HepG2 (cell line): ENCODE measurements around the gene TBXAS1. TPM values are rescaled to one million over a fixed set of nuclear protein-coding genes. Genes with fewer than 3 reads are reported as not detected.
A peak's percentile ranks its signal among the peaks of the same experiment; 100 is the strongest.

ENCODE experiments used
- ARNT ChIP-seq: fragments of 450-650 bp; IDR thresholded peaks from 2 replicates; pipeline ENCODE4 v1.6.1; 2017
- E2F2 ChIP-seq: sonication (generic); formaldehyde crosslinking; IDR thresholded peaks from 2 replicates; pipeline ENCODE4 v1.4.0; 2020; ENCODE audit warnings: missing genetic modification reagents, borderline replicate concordance
- ELF1 ChIP-seq: sonication (generic); formaldehyde crosslinking; IDR thresholded peaks from 2 replicates; pipeline ENCODE4 v1.4.0; 2020; ENCODE audit warnings: missing genetic modification reagents
- GABPB1 ChIP-seq: IDR thresholded peaks from 2 replicates; pipeline ENCODE4 v1.6.1; 2016; ENCODE audit warnings: mild to moderate bottlenecking, missing genetic modification reagents, moderate library complexity, missing compliant biosample characterization
- GFI1 ChIP-seq: sonication (generic); formaldehyde crosslinking; IDR thresholded peaks from 2 replicates; pipeline ENCODE4 v1.5.0; 2020; ENCODE audit warnings: missing genetic modification reagents, mild to moderate bottlenecking, borderline replicate concordance
- MEIS2 ChIP-seq: sonication (generic); formaldehyde crosslinking; IDR thresholded peaks from 2 replicates; pipeline ENCODE4 v1.9.0; 2021; ENCODE audit warnings: mild to moderate bottlenecking, missing genetic modification reagents
- MYPOP ChIP-seq: sonication (generic); formaldehyde crosslinking; IDR thresholded peaks from 2 replicates; pipeline ENCODE4 v1.8.1; 2023; ENCODE audit warnings: mild to moderate bottlenecking, moderate library complexity, missing genetic modification reagents
- NFYC ChIP-seq: IDR thresholded peaks from 2 replicates; pipeline ENCODE4 v1.6.1; 2016; ENCODE audit warnings: missing genetic modification reagents, missing compliant biosample characterization
- REXO4 ChIP-seq: sonication (generic); formaldehyde crosslinking; IDR thresholded peaks from 2 replicates; pipeline ENCODE4 v1.8.0; 2022; ENCODE audit warnings: missing genetic modification reagents, mild to moderate bottlenecking, borderline replicate concordance
- RFXAP ChIP-seq: sonication (generic); formaldehyde crosslinking; IDR thresholded peaks from 2 replicates; pipeline ENCODE4 v1.4.0; 2020; ENCODE audit warnings: missing genetic modification reagents, borderline replicate concordance
- RNF2 ChIP-seq: fragments of 450-650 bp; conservative IDR thresholded peaks from 2 replicates; pipeline ENCODE4 v1.6.1; 2016; ENCODE audit warnings: low read depth
- SALL1 ChIP-seq: sonication (generic); formaldehyde crosslinking; IDR thresholded peaks from 2 replicates; pipeline ENCODE4 v1.8.0; 2022; ENCODE audit warnings: mild to moderate bottlenecking, missing genetic modification reagents
- SRSF9 ChIP-seq: fragments of 200-400 bp; formaldehyde crosslinking; IDR thresholded peaks from 2 replicates; pipeline ENCODE4 v1.6.1; 2018; ENCODE audit warnings: borderline replicate concordance, mild to moderate bottlenecking, low read depth, low read length; ENCODE audit not compliant: insufficient read depth, poor library complexity, severe bottlenecking
- TOPORS ChIP-seq: sonication (generic); formaldehyde crosslinking; IDR thresholded peaks from 2 replicates; pipeline ENCODE4 v1.8.0; 2023; ENCODE audit warnings: mild to moderate bottlenecking, missing genetic modification reagents
- XRCC5 ChIP-seq: fragments of 200-400 bp; formaldehyde crosslinking; optimal IDR thresholded peaks from 2 replicates; pipeline ENCODE3; 2017; ENCODE audit warnings: mild to moderate bottlenecking, low read length
- ZBTB38 ChIP-seq: sonication (generic); formaldehyde crosslinking; IDR thresholded peaks from 2 replicates; pipeline ENCODE4 v1.5.1; 2020; ENCODE audit warnings: mild to moderate bottlenecking, missing genetic modification reagents
- ZNF224 ChIP-seq: sonication (generic); formaldehyde crosslinking; IDR thresholded peaks from 2 replicates; pipeline ENCODE4 v1.5.0; 2020; ENCODE audit warnings: mild to moderate bottlenecking, missing genetic modification reagents
- ZNF331 ChIP-seq: sonication (generic); formaldehyde crosslinking; IDR thresholded peaks from 2 replicates; pipeline ENCODE4 v1.4.0; 2020; ENCODE audit warnings: missing genetic modification reagents
- ZNF367 ChIP-seq: sonication (generic); formaldehyde crosslinking; IDR thresholded peaks from 2 replicates; pipeline ENCODE4 v1.4.0; 2020; ENCODE audit warnings: missing genetic modification reagents, borderline replicate concordance
- ZNF713 ChIP-seq: sonication (generic); formaldehyde crosslinking; IDR thresholded peaks from 2 replicates; pipeline ENCODE4 v1.4.0; 2020; ENCODE audit warnings: mild to moderate bottlenecking, missing genetic modification reagents
- ZNF75D ChIP-seq: sonication (generic); formaldehyde crosslinking; IDR thresholded peaks from 2 replicates; pipeline ENCODE4 v1.8.1; 2023; ENCODE audit warnings: missing genetic modification reagents, mild to moderate bottlenecking, borderline replicate concordance
- polyA plus RNA-seq, 8 experiments: library from polyadenylated mRNA; depleted of rRNA in 3 of 8; stranded (reverse) in 7 of 8; unstranded in 1 of 8; fragments of >200 nt; fragmentation: Illumina TruSeq in 4 of 8; extraction: Trizol in 4 of 8; gene quantifications; 2 replicates each; pipeline versions ENCODE4 v1.2.1 to v1.2.3, GENCODE V29; 2011 to 2016; ENCODE audit warnings: low read depth in 4 of 8, missing spikeins in 1 of 8, mixed read lengths in 1 of 8; ENCODE audit not compliant: insufficient read depth in 1 of 8
- total RNA-seq, 5 experiments: library from RNA; depleted of rRNA; stranded (reverse); fragments of >200 nt; fragmentation: Illumina TruSeq; extraction: Trizol; gene quantifications; 2 replicates each; pipeline ENCODE4 v1.2.3, GENCODE V29; 2016; ENCODE audit warnings: low read depth in 1 of 5
- TF ChIP-seq, protein P1 (sequence below): sonication (generic); IDR thresholded peaks from 2 replicates; pipeline ENCODE4 v1.6.1; 2016; ENCODE audit warnings: low read depth, borderline replicate concordance
- TF ChIP-seq, protein P2 (sequence below): sonication (generic); formaldehyde crosslinking; IDR thresholded peaks from 2 replicates; pipeline ENCODE4 v1.4.0; 2020; ENCODE audit warnings: missing genetic modification reagents
- TF ChIP-seq, protein P3 (sequence below): sonication (generic); formaldehyde crosslinking; IDR thresholded peaks from 2 replicates; pipeline ENCODE4 v1.8.0; 2022; ENCODE audit warnings: mild to moderate bottlenecking, missing genetic modification reagents

The TBXAS1 gene
- total and polyA plus RNA-seq, 2 of the 13 experiments (the other 11 are each of a cell fraction or from before 2014, with no cell fraction given): 4.0 to 4.9 TPM

GRCh38 chr7:140062528-140063299, 233.7 kb downstream of the TBXAS1 start, which contains the start of gene PARP12 (continued):
- no peak for TF ChIP-seq ZNF75D (CRISPR knock-in tag)
- peak; percentile 69 for TF ChIP-seq ELF1 (CRISPR knock-in tag)
- no peak for TF ChIP-seq SRSF9
- peak; percentile 86 for TF ChIP-seq GABPB1 (CRISPR knock-in tag)
- TF ChIP-seq NFYC (CRISPR knock-in tag): no peak
- no peak for TF ChIP-seq REXO4 (CRISPR knock-in tag)
- TF ChIP-seq, protein P1, sequence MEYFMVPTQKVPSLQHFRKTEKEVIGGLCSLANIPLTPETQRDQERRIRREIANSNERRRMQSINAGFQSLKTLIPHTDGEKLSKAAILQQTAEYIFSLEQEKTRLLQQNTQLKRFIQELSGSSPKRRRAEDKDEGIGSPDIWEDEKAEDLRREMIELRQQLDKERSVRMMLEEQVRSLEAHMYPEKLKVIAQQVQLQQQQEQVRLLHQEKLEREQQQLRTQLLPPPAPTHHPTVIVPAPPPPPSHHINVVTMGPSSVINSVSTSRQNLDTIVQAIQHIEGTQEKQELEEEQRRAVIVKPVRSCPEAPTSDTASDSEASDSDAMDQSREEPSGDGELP: peak; percentile 97
- peak; percentile 98 for TF ChIP-seq ZBTB38
- TF ChIP-seq ZNF224: no peak
- TF ChIP-seq ZNF331 (CRISPR knock-in tag): no peak
- TF ChIP-seq RNF2: no peak
- TF ChIP-seq, protein P2, sequence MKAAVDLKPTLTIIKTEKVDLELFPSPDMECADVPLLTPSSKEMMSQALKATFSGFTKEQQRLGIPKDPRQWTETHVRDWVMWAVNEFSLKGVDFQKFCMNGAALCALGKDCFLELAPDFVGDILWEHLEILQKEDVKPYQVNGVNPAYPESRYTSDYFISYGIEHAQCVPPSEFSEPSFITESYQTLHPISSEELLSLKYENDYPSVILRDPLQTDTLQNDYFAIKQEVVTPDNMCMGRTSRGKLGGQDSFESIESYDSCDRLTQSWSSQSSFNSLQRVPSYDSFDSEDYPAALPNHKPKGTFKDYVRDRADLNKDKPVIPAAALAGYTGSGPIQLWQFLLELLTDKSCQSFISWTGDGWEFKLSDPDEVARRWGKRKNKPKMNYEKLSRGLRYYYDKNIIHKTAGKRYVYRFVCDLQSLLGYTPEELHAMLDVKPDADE (CRISPR knock-in tag): peak; percentile 52; the same call in 1 of the 2 replicates
- peak; percentile 93; the same call in 1 of the 2 replicates for TF ChIP-seq ZNF713 (CRISPR knock-in tag)
- 0 out of 2 replicates have a peak, but pooled peaks have one; percentile 60 for TF ChIP-seq TOPORS
- TF ChIP-seq ZNF367 (CRISPR knock-in tag): 0 out of 2 replicates have a peak, but pooled peaks have one; percentile 9
- TF ChIP-seq MYPOP (CRISPR knock-in tag): no peak
- TF ChIP-seq GFI1 (CRISPR knock-in tag): no peak
- peak; percentile 65; the same call in 1 of the 2 replicates for TF ChIP-seq SALL1 (CRISPR knock-in tag)
- TF ChIP-seq XRCC5: peak; percentile 35
- peak; percentile 64 for TF ChIP-seq MEIS2
- no peak; the same call in 1 of the 2 replicates for TF ChIP-seq E2F2
- TF ChIP-seq, protein P3, sequence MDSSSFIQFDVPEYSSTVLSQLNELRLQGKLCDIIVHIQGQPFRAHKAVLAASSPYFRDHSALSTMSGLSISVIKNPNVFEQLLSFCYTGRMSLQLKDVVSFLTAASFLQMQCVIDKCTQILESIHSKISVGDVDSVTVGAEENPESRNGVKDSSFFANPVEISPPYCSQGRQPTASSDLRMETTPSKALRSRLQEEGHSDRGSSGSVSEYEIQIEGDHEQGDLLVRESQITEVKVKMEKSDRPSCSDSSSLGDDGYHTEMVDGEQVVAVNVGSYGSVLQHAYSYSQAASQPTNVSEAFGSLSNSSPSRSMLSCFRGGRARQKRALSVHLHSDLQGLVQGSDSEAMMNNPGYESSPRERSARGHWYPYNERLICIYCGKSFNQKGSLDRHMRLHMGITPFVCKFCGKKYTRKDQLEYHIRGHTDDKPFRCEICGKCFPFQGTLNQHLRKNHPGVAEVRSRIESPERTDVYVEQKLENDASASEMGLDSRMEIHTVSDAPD (CRISPR knock-in tag): no peak
- TF ChIP-seq RFXAP: peak; percentile 70; the same call in 1 of the 2 replicates
- TF ChIP-seq ARNT: no peak
